ENCODE results near the gene PDGFA. TPM values are rescaled to one million over a fixed set of nuclear protein-coding genes. Genes with fewer than 3 reads are reported as not detected.

PDGFA gene
- total RNA-seq, 4 donors from 2014 or later: 60.2 to 123 (median 104) TPM

DNA sequence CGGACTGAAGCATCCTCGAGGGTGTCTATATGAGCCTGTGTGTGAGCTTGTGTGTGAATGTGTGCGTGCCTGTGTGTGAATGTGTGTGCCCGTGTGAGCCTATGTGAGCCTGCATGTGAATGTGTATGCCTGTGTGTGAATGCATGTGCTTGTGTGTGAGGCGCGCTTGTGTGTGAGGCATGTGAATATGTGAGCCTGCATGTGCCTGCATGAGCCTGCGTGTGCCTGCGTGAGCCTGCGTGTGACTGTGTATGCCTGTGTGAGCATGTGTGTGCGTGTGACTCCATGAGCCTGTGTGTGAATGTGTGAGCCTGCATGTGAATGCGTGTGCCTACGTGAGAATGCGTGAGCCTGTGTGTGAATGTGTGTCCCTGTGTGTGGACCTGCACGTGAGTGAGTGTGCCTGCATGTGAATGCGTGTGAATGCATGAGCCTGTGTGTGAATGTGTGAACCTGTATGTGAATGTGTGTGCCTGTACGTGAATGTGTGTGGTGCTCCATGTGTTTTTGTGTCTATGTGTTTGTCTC lies 33.4 kb downstream of the PDGFA start:
- intact Hi-C loops (cut with DNase I; ENCODE audit: low total_unique reads) (no loop called here), in situ Hi-C loops (cut with MboI; ENCODE audit: low pct_ligation_motif_present in 1 of 4, low pct_unique_long_range_greater_than_20kb in 1 of 4, low sequenced_read_pairs in 3 of 4) (no loop called here)
- peaks cover 8% of the 10 kb centered on the region for H3K27me3 ChIP-seq
- no peaks in the 10 kb centered on the region for H3K9me3 ChIP-seq
- H3K27ac ChIP-seq: no peak overlapping the region
- no peak for DNase-seq
- peaks cover 0 to 6% (median 0%) of the 10 kb centered on the region in 4 donors for H3K4me1 ChIP-seq
- WGBS, 2 donors (ENCODE audit: low coverage in 1 of 2): 84 to 85% methylated on average over 8 to 16 of the region's 16 CpGs
- H3K4me3 ChIP-seq: no peak overlapping the region
- no peak for TF ChIP-seq EP300 (IDR thresholded peaks at IDR 0.05; ENCODE audit: low read depth)
- TF ChIP-seq POLR2A (IDR thresholded peaks at IDR 0.05): no peak
- H3K36me3 ChIP-seq: no peaks in the 10 kb centered on the region

DNA sequence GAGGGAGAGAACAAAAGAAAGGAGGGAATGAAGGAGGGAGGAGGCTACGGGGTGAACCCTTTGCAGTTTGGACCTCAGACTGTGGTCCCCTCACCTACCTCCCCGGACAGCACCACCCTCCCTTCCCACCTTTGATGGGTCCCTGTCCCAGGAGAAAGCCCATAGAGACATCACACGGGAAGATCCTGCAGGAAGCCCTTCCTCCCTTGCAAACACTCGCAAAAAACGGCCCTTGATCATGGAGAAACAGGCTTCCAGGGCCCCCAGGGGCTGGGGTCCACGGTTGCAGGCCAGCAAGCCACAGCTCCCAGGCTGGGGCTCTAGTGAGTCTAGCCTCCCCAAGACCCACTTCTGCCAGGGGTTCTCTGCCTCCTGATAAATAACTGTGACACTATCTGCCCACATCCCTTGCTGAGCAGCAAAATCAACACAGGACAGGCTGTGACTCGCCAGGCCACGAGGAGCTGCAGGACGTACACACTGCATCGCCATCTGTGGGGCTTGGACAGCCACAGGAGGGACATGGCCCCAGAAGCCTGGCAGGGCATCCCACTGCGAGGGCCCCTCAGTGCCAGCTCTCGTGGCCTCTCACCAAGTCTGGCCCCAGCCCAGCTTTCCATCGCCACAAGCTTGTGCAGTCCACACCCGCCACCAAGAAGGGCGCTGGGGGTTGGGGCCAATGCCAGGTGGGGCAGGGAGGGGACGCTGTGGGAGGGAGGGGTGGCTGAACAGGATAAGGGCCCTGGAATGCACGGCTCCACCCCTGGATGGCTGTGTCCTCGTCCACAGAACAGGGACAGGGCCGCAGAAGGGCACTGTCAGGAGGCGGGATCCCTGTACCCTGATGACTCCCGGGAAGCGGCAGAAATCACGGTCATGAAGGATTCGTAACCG lies 34.2 kb downstream of the PDGFA start:
- H3K27ac ChIP-seq: no peak overlapping the region
- no peak overlapping the region for H3K4me3 ChIP-seq
- peaks cover 0 to 6% (median 0%) of the 10 kb centered on the region in 4 donors for H3K4me1 ChIP-seq
- in situ Hi-C loops (cut with MboI; ENCODE audit: low pct_ligation_motif_present in 1 of 4, low pct_unique_long_range_greater_than_20kb in 1 of 4, low sequenced_read_pairs in 3 of 4): no loop called here
- intact Hi-C loops (cut with DNase I; ENCODE audit: low total_unique reads): no loop called here
- WGBS, 2 donors (ENCODE audit: low coverage in 1 of 2): 58 to 73% methylated on average over 3 to 25 of the region's 25 CpGs
- no peaks in the 10 kb centered on the region for H3K36me3 ChIP-seq
- no peaks in the 10 kb centered on the region for H3K9me3 ChIP-seq
- TF ChIP-seq POLR2AphosphoS5 (IDR thresholded peaks at IDR 0.05): no peak
- TF ChIP-seq, protein P1, sequence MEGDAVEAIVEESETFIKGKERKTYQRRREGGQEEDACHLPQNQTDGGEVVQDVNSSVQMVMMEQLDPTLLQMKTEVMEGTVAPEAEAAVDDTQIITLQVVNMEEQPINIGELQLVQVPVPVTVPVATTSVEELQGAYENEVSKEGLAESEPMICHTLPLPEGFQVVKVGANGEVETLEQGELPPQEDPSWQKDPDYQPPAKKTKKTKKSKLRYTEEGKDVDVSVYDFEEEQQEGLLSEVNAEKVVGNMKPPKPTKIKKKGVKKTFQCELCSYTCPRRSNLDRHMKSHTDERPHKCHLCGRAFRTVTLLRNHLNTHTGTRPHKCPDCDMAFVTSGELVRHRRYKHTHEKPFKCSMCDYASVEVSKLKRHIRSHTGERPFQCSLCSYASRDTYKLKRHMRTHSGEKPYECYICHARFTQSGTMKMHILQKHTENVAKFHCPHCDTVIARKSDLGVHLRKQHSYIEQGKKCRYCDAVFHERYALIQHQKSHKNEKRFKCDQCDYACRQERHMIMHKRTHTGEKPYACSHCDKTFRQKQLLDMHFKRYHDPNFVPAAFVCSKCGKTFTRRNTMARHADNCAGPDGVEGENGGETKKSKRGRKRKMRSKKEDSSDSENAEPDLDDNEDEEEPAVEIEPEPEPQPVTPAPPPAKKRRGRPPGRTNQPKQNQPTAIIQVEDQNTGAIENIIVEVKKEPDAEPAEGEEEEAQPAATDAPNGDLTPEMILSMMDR (IDR thresholded peaks at IDR 0.05): no peak
- no peak for TF ChIP-seq EP300 (IDR thresholded peaks at IDR 0.05; ENCODE audit: low read depth)
- no peak for TF ChIP-seq POLR2A (IDR thresholded peaks at IDR 0.05)
- peaks cover 14% of the 10 kb centered on the region for H3K27me3 ChIP-seq
- DNase-seq: peak; percentile 62

DNA sequence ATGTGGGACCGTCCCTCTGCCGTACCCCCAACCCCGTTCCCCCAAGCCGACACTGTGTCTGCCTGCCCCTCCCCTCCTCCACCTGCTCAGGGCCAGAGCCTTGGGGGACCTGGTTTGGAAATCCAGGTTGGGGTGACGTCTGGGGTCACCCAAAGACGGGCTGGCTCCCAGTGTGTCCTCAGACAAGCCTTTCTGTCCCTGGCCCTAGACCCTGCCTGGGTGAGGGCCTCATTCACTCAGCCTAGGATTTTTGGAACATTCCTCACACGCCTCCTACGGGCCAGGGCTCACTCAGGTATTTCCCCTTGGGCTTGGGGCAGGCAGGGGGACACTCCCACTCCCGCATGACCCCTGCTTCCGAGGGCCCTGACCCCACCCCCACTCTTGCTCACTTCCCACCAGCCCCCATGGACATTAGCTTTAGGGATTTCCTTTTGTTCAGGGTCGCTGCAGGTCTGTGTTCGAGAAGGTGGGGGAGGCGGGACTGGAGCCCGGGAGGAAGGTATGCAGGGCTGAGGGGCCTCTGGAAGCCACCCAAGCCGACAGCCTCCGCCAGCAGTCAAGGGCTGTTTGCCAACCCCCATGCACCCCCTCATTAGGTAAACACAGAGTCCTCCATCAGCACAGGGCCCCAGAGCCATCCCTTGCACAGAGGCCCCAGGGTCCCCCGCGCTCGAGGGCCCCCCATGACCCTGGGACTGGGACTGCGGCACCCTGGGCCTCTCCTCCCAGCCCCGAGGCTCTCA lies 35.1 kb downstream of the PDGFA start:
- TF ChIP-seq, protein P1 (IDR thresholded peaks at IDR 0.05): no peak
- TF ChIP-seq POLR2AphosphoS5 (IDR thresholded peaks at IDR 0.05): no peak
- no peak for TF ChIP-seq EP300 (IDR thresholded peaks at IDR 0.05; ENCODE audit: low read depth)
- no peak for TF ChIP-seq POLR2A (IDR thresholded peaks at IDR 0.05)
- H3K9me3 ChIP-seq: no peaks in the 10 kb centered on the region
- H3K4me1 ChIP-seq: peaks cover 0 to 6% (median 0%) of the 10 kb centered on the region in 4 donors
- intact Hi-C loops (cut with DNase I; ENCODE audit: low total_unique reads) (no loop called here), in situ Hi-C loops (cut with MboI; ENCODE audit: low pct_ligation_motif_present in 1 of 4, low pct_unique_long_range_greater_than_20kb in 1 of 4, low sequenced_read_pairs in 3 of 4) (no loop called here)
- H3K36me3 ChIP-seq: no peaks in the 10 kb centered on the region
- H3K4me3 ChIP-seq: no peak overlapping the region
- no peak for DNase-seq
- H3K27me3 ChIP-seq: peaks cover 16% of the 10 kb centered on the region
- WGBS, 2 donors (ENCODE audit: low coverage in 1 of 2): 74 to 83% methylated on average over 1 to 21 of the region's 21 CpGs
- no peak overlapping the region for H3K27ac ChIP-seq

DNA sequence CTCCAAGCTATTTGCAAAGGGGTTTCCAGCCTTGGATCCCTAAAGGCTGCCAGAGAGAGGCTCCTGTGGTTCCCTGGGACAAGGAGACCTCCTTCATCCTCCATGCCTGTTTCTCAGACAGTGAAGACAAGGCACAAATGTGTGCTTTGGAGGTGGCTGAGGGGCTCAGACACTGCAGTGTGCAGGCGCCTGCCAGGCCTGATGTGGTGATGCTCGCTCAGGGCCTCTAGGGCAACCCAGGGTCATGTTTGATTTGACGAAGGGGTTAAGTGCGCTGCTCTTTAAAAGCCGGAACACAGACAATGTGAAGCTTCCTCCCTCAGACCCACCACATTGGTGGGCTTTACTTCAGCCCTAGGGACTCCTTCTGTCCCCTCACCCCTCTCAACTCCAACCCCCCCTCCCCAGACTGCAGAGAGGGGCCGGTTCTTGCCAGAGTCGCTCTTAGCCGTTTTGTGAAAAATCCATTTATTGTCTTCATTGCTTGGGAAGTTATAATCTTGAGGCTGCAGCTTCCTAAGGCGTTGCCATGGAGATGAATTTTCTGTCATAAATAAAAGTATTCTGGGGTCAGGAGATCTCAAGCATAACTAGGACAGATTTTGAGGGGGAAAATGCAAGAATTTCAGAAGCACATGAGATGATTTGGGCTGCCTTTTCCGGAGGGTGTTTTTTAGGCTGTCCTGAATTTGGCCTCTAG lies 35.8 kb downstream of the PDGFA start:
- H3K36me3 ChIP-seq: no peaks in the 10 kb centered on the region
- TF ChIP-seq POLR2AphosphoS5 (IDR thresholded peaks at IDR 0.05) (no peak), EP300 (IDR thresholded peaks at IDR 0.05; ENCODE audit: low read depth) (no peak), POLR2A (IDR thresholded peaks at IDR 0.05) (no peak)
- TF ChIP-seq, protein P1 (IDR thresholded peaks at IDR 0.05): no peak
- H3K4me3 ChIP-seq: no peak overlapping the region
- no peaks in the 10 kb centered on the region for H3K9me3 ChIP-seq
- DNase-seq: no peak
- H3K27me3 ChIP-seq: peaks cover 16% of the 10 kb centered on the region
- 83 to 89% methylated on average over 4 to 10 of the region's 10 CpGs for WGBS, 2 donors (ENCODE audit: low coverage in 1 of 2)
- intact Hi-C loops (cut with DNase I; ENCODE audit: low total_unique reads) (no loop called here), in situ Hi-C loops (cut with MboI; ENCODE audit: low pct_ligation_motif_present in 1 of 4, low pct_unique_long_range_greater_than_20kb in 1 of 4, low sequenced_read_pairs in 3 of 4) (no loop called here)
- H3K27ac ChIP-seq: no peak overlapping the region
- H3K4me1 ChIP-seq: peaks cover 0 to 6% (median 0%) of the 10 kb centered on the region in 4 donors
